Suprapubic skin (tissue), 4 donors: ENCODE data around the gene MRPS23.

ENCODE experiments used
- EP300 ChIP-seq: sonication (generic); formaldehyde crosslinking; IDR thresholded peaks from one replicate; pipeline ENCODE4 v1.6.1; 2017; ENCODE audit warnings: antibody characterized with exemption
- POLR2AphosphoS5 ChIP-seq, 3 donors: sonication (generic); formaldehyde crosslinking; IDR thresholded peaks; one replicate each; pipeline ENCODE4 v1.6.1; 2017; ENCODE audit warnings: antibody characterized with exemption in 3 of 3
- TF ChIP-seq, protein P1 (sequence below), 2 donors: fragments of 200-600 bp in 1 of 2; fragments of 450-650 bp in 1 of 2; sonication (generic) in 1 of 2; IDR thresholded peaks; one replicate each; pipeline ENCODE4 v1.5.1; 2016 to 2019; ENCODE audit warnings: antibody characterized with exemption in 2 of 2, mild to moderate bottlenecking in 1 of 2, moderate library complexity in 1 of 2

DNA sequence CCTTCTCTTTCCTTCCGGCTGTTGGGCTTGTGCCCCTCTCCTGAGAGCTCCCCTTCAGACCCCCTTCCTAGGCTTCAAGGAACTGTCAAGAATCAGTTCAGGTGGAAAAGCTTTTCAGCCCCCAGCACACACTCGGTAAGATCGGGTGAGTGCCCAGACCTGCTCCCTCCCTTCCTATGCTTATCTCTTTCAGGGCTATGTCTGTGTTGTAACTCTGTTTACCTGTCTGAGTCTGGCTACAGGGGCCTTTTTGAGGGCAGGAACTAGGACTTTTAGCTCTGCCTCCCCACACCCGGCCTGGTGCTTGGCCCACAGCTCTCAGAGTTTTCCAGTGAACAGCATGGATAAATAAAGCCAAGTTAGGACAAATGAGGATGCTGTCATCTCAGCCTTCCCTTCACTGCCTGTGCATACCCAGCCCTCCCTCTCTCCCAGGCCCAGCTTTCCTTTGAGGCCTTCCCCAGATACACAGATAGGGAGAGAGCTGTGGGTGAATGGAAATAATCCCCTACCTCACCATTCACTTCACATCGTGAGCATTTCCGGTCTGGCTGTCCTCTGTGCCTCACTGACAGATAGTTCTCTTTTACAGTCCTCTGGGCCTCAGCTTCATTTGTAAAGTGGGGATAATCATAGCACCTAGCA lies 5.7 kb upstream of the MRPS23 start:
- TF ChIP-seq, protein P1, sequence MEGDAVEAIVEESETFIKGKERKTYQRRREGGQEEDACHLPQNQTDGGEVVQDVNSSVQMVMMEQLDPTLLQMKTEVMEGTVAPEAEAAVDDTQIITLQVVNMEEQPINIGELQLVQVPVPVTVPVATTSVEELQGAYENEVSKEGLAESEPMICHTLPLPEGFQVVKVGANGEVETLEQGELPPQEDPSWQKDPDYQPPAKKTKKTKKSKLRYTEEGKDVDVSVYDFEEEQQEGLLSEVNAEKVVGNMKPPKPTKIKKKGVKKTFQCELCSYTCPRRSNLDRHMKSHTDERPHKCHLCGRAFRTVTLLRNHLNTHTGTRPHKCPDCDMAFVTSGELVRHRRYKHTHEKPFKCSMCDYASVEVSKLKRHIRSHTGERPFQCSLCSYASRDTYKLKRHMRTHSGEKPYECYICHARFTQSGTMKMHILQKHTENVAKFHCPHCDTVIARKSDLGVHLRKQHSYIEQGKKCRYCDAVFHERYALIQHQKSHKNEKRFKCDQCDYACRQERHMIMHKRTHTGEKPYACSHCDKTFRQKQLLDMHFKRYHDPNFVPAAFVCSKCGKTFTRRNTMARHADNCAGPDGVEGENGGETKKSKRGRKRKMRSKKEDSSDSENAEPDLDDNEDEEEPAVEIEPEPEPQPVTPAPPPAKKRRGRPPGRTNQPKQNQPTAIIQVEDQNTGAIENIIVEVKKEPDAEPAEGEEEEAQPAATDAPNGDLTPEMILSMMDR (IDR thresholded peaks at IDR 0.05): no peak
- TF ChIP-seq POLR2AphosphoS5 (IDR thresholded peaks at IDR 0.05) (no peak), EP300 (no peak)
